ENCODE data around the gene KAT8.

- TF ChIP-seq CTCF (IDR thresholded peaks at IDR 0.05): no peak
- TF ChIP-seq POLR2A (IDR thresholded peaks at IDR 0.05): no peak
These were observed 33.5 kb upstream of the KAT8 start for GRCh38 chr16:31083981-31084380.
